Hematopoietic multipotent progenitor cell treated with erythropoietin and hydrocortisone succinate and interleukin-3 and kit ligand, for 4 days (in vitro differentiated cells): ENCODE measurements around the gene CDH4.

ENCODE experiments used
- DNase-seq: peaks from one replicate; pipeline ENCODE4 v3.0.0-alpha.2; 2015

CDH4 gene

DNA sequence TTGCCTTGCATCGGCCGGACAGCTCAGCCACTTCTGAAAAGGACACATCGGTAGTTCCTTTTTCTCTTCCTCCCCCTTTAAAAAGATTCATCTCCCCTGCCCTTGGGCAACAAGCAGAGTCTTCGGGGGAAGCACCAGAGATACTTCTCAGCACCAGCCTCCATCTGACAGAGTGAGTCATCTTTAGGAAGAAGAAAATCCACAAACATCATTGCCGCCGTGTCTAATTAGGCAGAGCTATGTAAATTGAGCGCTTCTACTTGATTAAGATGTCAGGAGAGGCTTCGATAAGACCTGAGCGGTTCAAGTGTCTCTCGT lies 627.2 kb downstream of the CDH4 start:
- no peak for DNase-seq

DNA sequence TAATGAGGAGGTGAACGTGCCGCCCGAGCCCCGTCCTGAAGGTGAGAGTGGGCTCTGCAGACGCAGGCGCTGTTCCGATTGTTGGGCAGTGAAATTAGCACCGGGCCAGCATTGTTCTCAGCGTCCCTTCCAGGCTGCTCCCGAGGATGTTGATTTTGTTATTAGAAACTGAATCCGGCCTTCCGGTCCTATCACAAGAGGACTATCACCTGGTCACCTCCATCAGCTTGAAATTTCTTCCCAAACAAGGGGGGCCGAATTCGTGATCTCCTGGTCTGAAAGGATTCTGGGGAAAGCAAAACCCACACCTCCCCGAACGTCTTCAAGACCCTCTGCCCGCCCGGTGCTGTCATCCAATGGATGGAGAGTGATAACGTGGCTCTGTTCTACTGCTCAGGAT lies 627.6 kb downstream of the CDH4 start:
- no peak for DNase-seq

GRCh38 chr20:61880706-61881105 lies 628.6 kb downstream of the CDH4 start:
- DNase-seq = no peak

DNA sequence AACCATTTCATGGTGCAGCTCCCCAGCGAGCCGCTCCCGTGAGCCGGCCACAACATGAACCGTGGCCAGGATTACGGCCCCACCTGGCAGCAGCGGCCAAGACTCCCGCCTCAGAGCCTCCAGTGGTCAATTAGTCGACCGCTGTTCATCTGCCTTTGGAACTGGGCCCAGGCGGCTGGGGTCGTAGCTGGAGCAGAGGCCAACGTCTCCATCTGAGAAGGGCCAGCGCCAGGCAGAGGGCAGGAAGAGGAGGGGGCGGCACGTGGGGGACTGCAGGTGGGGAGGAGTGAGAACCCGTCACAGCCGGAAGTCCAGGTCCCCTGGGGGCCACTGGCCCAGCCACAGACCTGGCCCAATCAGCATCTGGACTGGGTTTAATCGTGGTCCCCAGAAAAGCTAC lies 629.4 kb downstream of the CDH4 start:
- DNase-seq = no peak

GRCh38 chr20:61881861-61882260 lies 629.8 kb downstream of the CDH4 start:
- no peak for DNase-seq

GRCh38 chr20:61882716-61883615 lies 630.9 kb downstream of the CDH4 start:
- DNase-seq = no peak

- DNase-seq = no peak
These were observed 631.9 kb downstream of the CDH4 start for GRCh38 chr20:61883857-61884393.

- DNase-seq = no peak
These were observed 632.7 kb downstream of the CDH4 start for GRCh38 chr20:61884571-61885389.

DNA sequence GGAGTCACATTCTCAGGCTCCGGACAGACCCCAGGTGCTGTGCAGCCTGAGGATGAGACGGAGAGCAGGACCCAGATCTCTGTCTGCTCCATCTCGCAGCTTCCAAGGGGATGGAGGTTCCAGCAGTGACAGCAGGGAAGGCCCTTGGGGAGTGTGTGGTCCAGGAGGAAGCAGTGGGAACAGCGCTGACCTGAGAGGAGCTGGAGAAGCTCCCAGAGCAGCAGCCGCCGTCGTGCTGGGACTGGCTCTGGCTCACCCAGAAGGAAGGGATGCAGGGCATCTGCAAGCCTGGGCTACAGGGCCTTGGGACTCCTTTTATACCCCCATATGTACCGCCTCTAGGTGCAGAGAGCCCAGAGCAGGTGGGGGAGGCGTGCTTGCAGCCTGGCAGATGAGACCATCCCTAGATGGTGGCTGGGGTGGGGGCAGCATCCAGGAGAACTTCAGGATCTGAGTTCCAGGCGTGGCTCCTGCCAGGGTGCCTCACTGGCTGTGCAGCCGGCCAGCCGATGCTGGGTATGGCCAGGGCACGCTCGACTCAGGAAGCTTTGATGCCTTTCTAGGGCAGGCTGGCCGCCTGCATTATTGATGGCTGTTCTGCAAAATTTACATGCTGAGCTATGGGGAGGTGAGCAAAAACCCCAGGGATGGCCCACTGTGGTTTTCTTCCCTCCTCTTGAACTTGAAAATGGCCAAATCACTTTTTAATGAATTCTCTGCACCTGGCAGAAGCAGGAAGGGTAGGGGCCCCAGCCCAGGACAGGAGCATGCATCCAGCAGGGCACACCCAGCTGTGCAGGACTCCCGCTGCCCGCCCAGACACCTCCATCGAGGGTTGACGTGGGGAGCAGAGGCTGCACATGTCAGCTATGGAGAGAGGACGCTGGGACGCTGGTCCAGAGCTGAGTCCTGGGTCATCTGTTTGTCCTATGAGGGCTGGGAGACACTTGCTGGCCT lies 634.0 kb downstream of the CDH4 start:
- no peak for DNase-seq

GRCh38 chr20:61886721-61887595 lies 634.9 kb downstream of the CDH4 start:
- peak; percentile 64 for DNase-seq

DNA sequence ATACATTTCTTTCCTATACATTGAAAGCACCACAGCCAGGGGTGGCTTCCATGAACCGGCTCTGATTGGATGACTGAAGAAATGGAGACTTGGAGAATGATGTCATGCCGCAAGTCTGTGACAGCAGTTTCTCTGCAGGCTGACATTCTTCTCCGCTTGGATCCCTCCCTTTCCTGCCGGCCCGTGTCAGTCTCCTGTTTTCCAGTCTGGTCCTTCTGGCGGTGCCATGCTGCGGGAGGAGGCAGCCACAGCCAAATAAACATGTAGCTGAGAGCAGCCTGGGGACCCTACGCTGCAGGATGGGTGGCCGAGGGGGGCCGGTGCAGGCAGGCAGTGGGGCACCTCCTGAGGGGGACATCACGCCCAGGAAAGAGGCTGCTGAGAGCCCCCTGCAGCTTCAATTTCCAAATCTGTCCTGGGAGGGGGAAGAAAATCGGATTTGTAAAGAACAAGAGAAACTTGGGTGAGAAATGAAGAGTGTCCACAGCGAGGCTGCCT lies 635.6 kb downstream of the CDH4 start:
- no peak for DNase-seq

GRCh38 chr20:61888101-61888865 lies 636.2 kb downstream of the CDH4 start:
- no peak for DNase-seq

DNA sequence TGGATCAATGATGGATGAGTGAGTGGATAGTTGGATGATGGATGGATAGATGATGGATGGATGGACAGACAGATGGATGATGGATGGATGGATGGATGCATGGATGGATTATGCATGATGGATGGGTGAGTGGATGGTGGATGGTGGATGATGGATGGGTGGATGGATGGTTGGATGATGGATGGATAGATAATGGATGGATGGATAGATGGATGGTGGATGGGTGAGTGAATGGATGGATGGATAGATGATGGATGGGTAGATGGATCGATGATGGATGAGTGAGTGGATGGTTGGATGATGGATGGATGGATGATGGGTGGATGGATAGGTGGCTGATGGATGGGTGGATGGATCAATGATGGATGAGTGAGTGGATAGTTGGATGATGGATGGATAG lies 637.6 kb downstream of the CDH4 start:
- no peak for DNase-seq

DNA sequence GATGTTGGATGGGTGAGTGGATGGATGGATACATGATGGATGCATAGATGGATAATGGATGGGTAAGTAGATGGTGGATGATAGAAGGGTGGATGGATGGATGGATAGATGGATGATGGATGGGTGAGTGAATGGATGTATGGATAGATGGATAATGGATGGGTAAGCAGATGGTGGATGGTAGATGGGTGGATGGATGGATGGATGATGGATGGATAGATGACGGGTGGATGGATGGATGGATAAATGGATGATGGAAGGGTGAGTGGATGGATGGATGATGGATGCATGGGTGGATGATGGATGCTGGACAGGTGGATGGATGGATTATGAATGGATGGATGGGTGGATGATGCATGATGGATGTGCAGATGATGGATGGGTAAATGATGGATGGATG lies 638.1 kb downstream of the CDH4 start:
- no peak for DNase-seq

DNA sequence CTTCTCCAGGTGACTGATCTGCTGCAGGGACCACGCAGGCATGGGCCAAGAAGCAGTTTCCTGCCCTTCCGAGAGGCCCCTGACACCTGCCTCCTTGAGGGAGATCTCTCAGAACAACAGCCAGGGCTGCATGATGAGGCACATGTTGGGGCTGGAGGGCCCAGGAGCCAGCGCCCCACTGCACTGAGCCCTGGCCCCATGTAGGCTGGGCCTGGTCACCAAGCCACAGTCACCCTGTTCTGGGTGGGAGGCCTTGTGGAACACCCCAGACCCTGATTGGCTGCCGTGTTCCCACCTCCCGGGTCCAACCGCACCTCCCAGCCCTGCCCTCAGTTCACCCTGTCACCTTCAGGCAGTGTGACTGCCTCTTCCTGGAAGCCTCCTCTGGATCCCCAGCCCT lies 639.4 kb downstream of the CDH4 start:
- DNase-seq = no peak

GRCh38 chr20:61891916-61892649 lies 640.0 kb downstream of the CDH4 start:
- DNase-seq = no peak

DNA sequence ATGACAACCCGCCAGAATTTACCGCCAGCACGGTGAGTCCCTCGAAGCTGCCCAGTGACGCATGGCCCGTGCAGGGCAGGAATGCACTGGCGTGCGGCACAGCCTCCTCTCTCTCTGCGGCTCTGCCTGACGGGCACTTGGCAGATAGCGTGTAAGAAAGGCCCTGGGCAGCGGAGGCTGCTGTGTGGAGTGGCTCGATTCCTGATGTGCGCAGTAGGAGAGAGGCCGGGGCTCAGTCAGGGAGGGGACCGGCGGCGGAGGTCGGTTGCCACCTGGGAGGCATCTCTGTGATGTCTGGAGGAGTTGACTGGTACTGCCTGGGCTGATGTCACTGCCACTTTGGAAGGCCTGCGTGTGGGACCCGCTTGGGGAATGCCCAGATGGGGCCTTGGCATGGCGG lies 643.0 kb downstream of the CDH4 start:
- DNase-seq = no peak

GRCh38 chr20:61895686-61896057 lies 643.6 kb downstream of the CDH4 start:
- no peak for DNase-seq

DNA sequence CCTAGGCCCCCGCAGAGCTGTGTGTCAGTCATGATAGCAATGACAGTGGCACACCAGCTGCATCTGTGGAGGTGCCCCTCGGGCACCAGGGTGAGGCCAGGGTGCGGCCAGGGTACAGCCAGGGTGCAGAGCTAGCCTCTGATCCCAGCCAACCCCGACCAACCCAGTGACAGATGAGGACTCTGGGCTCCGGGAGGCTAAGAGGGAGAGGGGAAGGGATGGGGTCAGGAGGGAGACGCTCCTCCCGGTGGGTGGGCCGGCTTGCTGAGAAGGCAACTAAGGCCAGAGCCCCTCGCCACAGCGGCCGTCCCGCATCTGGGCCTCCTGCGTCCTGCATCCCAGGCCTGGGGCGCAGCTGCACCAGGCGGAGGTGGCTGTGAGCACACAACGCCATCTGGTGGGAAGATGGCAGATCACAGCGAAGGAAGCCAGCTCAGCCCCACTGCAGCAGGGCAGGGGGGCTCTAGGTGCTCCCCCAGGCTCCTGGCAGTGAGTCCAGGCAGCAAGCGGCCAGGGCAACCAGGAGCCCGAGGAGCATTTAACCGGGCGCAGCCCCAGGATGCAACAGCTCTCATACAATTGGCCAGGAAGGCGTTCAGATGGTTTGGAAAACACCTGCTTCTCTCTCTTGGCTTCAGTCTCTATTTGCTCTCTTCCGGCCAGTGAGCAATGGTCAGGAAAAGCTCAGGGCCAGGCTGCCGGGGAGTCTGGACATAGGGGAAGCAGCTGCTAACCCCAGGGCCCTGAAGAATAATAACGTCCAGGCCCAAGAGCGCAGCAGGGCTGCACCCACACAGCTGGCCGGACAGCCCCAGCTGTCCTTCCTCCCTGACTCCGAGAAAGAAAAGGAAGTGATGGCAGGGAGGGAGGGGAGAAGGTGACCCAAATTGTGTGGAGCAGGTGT lies 644.2 kb downstream of the CDH4 start:
- DNase-seq = peak; percentile 58
